B cell (primary cell): ENCODE measurements around the gene IL17B. TPM values are rescaled to one million over a fixed set of nuclear protein-coding genes. Genes with fewer than 3 reads are reported as not detected.
"Not testable (repeated sequence)": the region's sequence is repeated elsewhere in the genome, so short reads cannot be mapped to it uniquely, and the experiment has no call there.

Experiments used
- ATAC-seq: fragments of 200-7000 bp; cut with Tn5 transposase; one replicate; pipeline ENCODE4 v1.10.0; 2021; ENCODE audit warnings: low read depth, mild to moderate bottlenecking, moderate number of reproducible peaks, moderate library complexity
- CTCF ChIA-PET: fragments of 350-600 bp; sonication (Branson Sonifier 250); formaldehyde crosslinking; loops from one replicate; lab custom pipeline; 2021; ENCODE audit warnings: antibody characterized with exemption, inconsistent platforms; lab: Charles Lee
- POLR2A ChIA-PET: fragments of 350-600 bp; sonication (Branson Sonifier 250); formaldehyde crosslinking; loops from one replicate; lab custom pipeline; 2021; ENCODE audit warnings: antibody characterized with exemption; lab: Charles Lee
- DNase-seq: peaks from one replicate; pipeline ENCODE4 v3.0.0; 2013
- H2AFZ ChIP-seq: 2 replicates; pipeline ENCODE4 v1.6.1; 2012; ENCODE audit warnings: mild to moderate bottlenecking, low read depth, low read length; ENCODE audit not compliant: insufficient read depth, poor library complexity, severe bottlenecking
- H3K27ac ChIP-seq, 2 donors: 1 replicate in 1 of 2; 2 replicates in 1 of 2; pipeline ENCODE4 v1.5.1; 2012 to 2013; ENCODE audit warnings: low read length in 2 of 2, mild to moderate bottlenecking in 2 of 2, moderate library complexity in 1 of 2
- H3K27me3 ChIP-seq, 4 experiments: fragments of 200-600 bp in 1 of 4; sonication (generic) in 1 of 4; replicated peaks in 1 of 4; 1 replicate in 2 of 4; 2 replicates in 2 of 4; pipeline versions ENCODE4 v1.6.1 to v1.7.0; 2013 to 2016; ENCODE audit warnings: low read length in 3 of 4, mild to moderate bottlenecking in 2 of 4, mixed read lengths in 1 of 4, moderate library complexity in 1 of 4; ENCODE audit not compliant: insufficient read depth in 4 of 4, control insufficient read depth in 3 of 4; ENCODE audit errors: control extremely low read depth in 1 of 4
- H3K36me3 ChIP-seq, 2 experiments: replicated peaks in 1 of 2; 1 replicate in 1 of 2; 2 replicates in 1 of 2; pipeline versions ENCODE4 v1.6.1 to v1.7.1; 2013; ENCODE audit warnings: low read length in 1 of 2; ENCODE audit not compliant: insufficient read depth in 2 of 2, control insufficient read depth in 1 of 2; ENCODE audit errors: control extremely low read depth in 1 of 2, extremely low read depth in 1 of 2
- H3K4me1 ChIP-seq, 2 donors: fragments of 200-600 bp in 1 of 2; sonication (generic) in 1 of 2; 1 replicate in 1 of 2; 2 replicates in 1 of 2; pipeline versions ENCODE4 v1.5.1 to v1.6.1; 2013 to 2017; ENCODE audit warnings: low read length in 2 of 2; ENCODE audit not compliant: control insufficient read depth in 2 of 2, insufficient read depth in 2 of 2
- H3K4me2 ChIP-seq: replicated peaks from 2 replicates; pipeline ENCODE3; 2012; ENCODE audit warnings: mild to moderate bottlenecking, low read depth, low read length; ENCODE audit not compliant: poor library complexity, severe bottlenecking
- H3K4me3 ChIP-seq, 5 experiments: fragments of 200-600 bp in 1 of 5; sonication (generic) in 1 of 5; 1 replicate in 3 of 5; 2 replicates in 2 of 5; pipeline versions ENCODE4 v1.5.1 to v1.7.0; 2011 to 2016; ENCODE audit warnings: low read length in 4 of 5, mild to moderate bottlenecking in 4 of 5, low read depth in 2 of 5, control low read depth in 1 of 5, moderate library complexity in 1 of 5; ENCODE audit not compliant: insufficient read depth in 1 of 5; ENCODE audit errors: control extremely low read depth in 1 of 5, extremely low read depth in 1 of 5
- H3K79me2 ChIP-seq: fragments of 200-600 bp; sonication (generic); one replicate; pipeline ENCODE4 v1.6.0; 2016; ENCODE audit warnings: low read length; ENCODE audit not compliant: control insufficient read depth, insufficient read depth
- H3K9ac ChIP-seq: fragments of 200-600 bp; sonication (generic); 2 replicates; pipeline ENCODE4 v1.6.1; 2017; ENCODE audit warnings: mild to moderate bottlenecking, low read length, moderate library complexity
- H3K9me3 ChIP-seq, 3 donors: one replicate each; pipeline versions ENCODE4 v1.6.1 to v1.7.1; 2013; ENCODE audit warnings: low read length in 2 of 3; ENCODE audit not compliant: control insufficient read depth in 2 of 3, insufficient read depth in 1 of 3; ENCODE audit errors: control extremely low read depth in 1 of 3
- H4K20me1 ChIP-seq: 2 replicates; pipeline ENCODE4 v1.6.0; 2012; ENCODE audit warnings: mild to moderate bottlenecking, low read length; ENCODE audit not compliant: insufficient read depth, control insufficient read depth, poor library complexity, severe bottlenecking
- H3K27ac Mint-ChIP-seq: one replicate; pipeline ENCODE4 v1.8.0; 2021; ENCODE audit warnings: mixed read lengths
- H3K27me3 Mint-ChIP-seq: one replicate; pipeline ENCODE4 v1.8.0; 2021; ENCODE audit warnings: mixed read lengths
- H3K4me1 Mint-ChIP-seq: one replicate; pipeline ENCODE4 v1.8.0; 2021; ENCODE audit warnings: mixed read lengths
- H3K4me3 Mint-ChIP-seq: one replicate; pipeline ENCODE4 v1.8.0; 2021; ENCODE audit warnings: mixed read lengths
- H3K9me3 Mint-ChIP-seq: one replicate; pipeline ENCODE4 v1.8.0; 2022; ENCODE audit warnings: mixed read lengths; ENCODE audit not compliant: insufficient read depth
- EZH2 ChIP-seq: IDR thresholded peaks from 2 replicates; pipeline ENCODE4 v1.6.1; 2012; ENCODE audit warnings: borderline replicate concordance, low read depth, mild to moderate bottlenecking, moderate library complexity, low read length; ENCODE audit not compliant: insufficient read depth, poor library complexity, severe bottlenecking
- WGBS: methylation state at CpG from one replicate; pipeline ENCODE4 v1.1.5; 2013; ENCODE audit warnings: missing lambda C conversion rate; ENCODE audit not compliant: insufficient coverage; 5-methylcytosine and 5-hydroxymethylcytosine counted together
- intact Hi-C: fragments of 100-400 bp; cut with micrococcal nuclease; formaldehyde crosslinking; loops from one replicate; pipeline ENCODE4 v1.10.0; 2022
- polyA plus RNA-seq: library from polyadenylated mRNA; depleted of rRNA; stranded (reverse); fragments of >200 nt; gene quantifications from 2 replicates; pipeline ENCODE4 v1.2.3, GENCODE V29; 2012
- total RNA-seq, 2 donors: library from RNA; stranded (reverse); fragments of 120-200 nt in 1 of 2; gene quantifications; 1 replicate in 1 of 2; 2 replicates in 1 of 2; pipeline versions ENCODE4 v1.2.3 to v1.2.4, GENCODE V29; 2013 to 2022
- TF ChIP-seq, protein P1 (sequence below): fragments of 200-600 bp; IDR thresholded peaks from one replicate; pipeline ENCODE4 v1.8.0; 2022; ENCODE audit warnings: antibody characterized with exemption, mild to moderate bottlenecking

Gene IL17B
- total and polyA plus RNA-seq, 2 donors (not counting 1 experiment from before 2014, with no cell fraction given) = not detected

GRCh38 chr5:149392718-149393117 is 13.6 kb upstream of the IL17B start:
- H3K9me3 ChIP-seq = no peaks in the 10 kb centered on the region
- no peak overlapping the region for H3K4me3 ChIP-seq
- H2AFZ ChIP-seq = no peak overlapping the region
- no peaks in the 10 kb centered on the region for H3K79me2 ChIP-seq
- Mint-ChIP-seq H3K27me3 (peaks cover 11% of the 10 kb centered on the region), H3K4me1 (no peaks in the 10 kb centered on the region), H3K4me3 (no peak overlapping the region), H3K9me3 (no peaks in the 10 kb centered on the region), H3K27ac (no peak overlapping the region)
- H4K20me1 ChIP-seq = no peaks in the 10 kb centered on the region
- 90% methylated on average over 5 of the region's 19 CpGs for WGBS
- intact Hi-C loops = no loop called here
- no peak overlapping the region for H3K9ac ChIP-seq
- no peaks in the 10 kb centered on the region for H3K36me3 ChIP-seq
- no peaks in the 10 kb centered on the region for H3K27me3 ChIP-seq
- H3K4me1 ChIP-seq = no peaks in the 10 kb centered on the region
- DNase-seq = no peak
- no peak overlapping the region for H3K27ac ChIP-seq
- POLR2A ChIA-PET = no interaction called here
- H3K4me2 ChIP-seq = no peak overlapping the region
- CTCF ChIA-PET = no interaction called here
- ATAC-seq = no peak
- TF ChIP-seq, protein P1, sequence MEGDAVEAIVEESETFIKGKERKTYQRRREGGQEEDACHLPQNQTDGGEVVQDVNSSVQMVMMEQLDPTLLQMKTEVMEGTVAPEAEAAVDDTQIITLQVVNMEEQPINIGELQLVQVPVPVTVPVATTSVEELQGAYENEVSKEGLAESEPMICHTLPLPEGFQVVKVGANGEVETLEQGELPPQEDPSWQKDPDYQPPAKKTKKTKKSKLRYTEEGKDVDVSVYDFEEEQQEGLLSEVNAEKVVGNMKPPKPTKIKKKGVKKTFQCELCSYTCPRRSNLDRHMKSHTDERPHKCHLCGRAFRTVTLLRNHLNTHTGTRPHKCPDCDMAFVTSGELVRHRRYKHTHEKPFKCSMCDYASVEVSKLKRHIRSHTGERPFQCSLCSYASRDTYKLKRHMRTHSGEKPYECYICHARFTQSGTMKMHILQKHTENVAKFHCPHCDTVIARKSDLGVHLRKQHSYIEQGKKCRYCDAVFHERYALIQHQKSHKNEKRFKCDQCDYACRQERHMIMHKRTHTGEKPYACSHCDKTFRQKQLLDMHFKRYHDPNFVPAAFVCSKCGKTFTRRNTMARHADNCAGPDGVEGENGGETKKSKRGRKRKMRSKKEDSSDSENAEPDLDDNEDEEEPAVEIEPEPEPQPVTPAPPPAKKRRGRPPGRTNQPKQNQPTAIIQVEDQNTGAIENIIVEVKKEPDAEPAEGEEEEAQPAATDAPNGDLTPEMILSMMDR = no peak
- no peak for TF ChIP-seq EZH2

DNA sequence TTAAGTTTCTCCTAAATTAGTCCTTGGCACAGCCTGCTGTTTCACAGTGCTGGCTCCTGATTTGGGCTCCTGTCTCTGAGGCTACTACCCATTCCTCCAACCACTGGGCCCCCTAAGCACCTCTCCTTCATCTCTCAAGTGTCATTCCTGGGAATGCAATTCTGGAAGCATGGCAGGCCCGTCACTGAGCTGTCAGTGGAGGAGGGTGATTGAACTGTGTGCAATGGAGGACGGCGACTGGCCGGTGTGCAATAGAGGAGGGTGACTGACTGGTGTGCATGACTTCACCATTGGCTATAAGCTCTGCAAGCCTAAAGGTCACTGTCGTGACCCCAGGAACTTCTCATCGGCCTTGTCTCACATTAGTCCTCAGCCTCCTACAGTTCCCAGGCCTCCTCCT is 12.4 kb upstream of the IL17B start:
- Histone ChIP-seq H3K27me3 (no peaks in the 10 kb centered on the region), H3K79me2 (no peaks in the 10 kb centered on the region), H3K4me1 (no peaks in the 10 kb centered on the region), H3K9ac (no peak overlapping the region), H3K36me3 (no peaks in the 10 kb centered on the region), H3K4me2 (no peak overlapping the region), H3K9me3 (no peaks in the 10 kb centered on the region), H3K4me3 (no peak overlapping the region), H3K27ac (no peak overlapping the region), H4K20me1 (no peaks in the 10 kb centered on the region), H2AFZ (no peak overlapping the region)
- 95% methylated on average over 6 of the region's 6 CpGs for WGBS
- H3K9me3 Mint-ChIP-seq = no peaks in the 10 kb centered on the region
- no peak overlapping the region for H3K27ac Mint-ChIP-seq
- ChIA-PET CTCF (interaction anchor here (2.3 kb wide), 1 partner anchor 10 kb away, joined by 6 read pairs; no protein-coding TSS in a partner anchor), POLR2A (no interaction called here)
- intact Hi-C loops = no loop called here
- DNase-seq (no peak), ATAC-seq (no peak)
- no peak overlapping the region for H3K4me3 Mint-ChIP-seq
- TF ChIP-seq EZH2 = no peak
- TF ChIP-seq, protein P1 = no peak
- no peaks in the 10 kb centered on the region for H3K4me1 Mint-ChIP-seq
- H3K27me3 Mint-ChIP-seq = peaks cover 8% of the 10 kb centered on the region

DNA sequence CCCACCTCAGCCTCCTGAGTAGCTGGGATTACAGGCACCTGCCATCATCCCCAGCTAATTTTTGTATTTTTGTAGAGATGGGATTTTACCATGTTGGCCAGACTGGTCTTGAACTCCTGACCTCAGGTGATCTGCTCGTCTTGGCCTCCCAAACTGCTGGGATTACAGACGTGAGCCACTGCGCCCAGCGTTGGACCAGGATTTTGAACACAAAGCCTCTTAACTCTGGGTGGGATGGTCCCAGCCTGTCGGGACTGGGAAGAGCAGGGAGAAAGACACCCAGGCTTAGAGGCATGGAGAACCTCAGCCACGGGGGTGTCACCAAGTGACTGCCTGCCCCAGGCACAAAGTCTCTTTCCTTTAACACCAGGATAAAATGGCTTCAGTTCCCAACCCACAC is 12.0 kb upstream of the IL17B start:
- H3K9ac ChIP-seq, H3K4me3 Mint-ChIP-seq, intact Hi-C loops, H3K36me3 ChIP-seq, H3K27ac Mint-ChIP-seq, DNase-seq, H3K4me2 ChIP-seq, H3K27ac ChIP-seq, H3K9me3 ChIP-seq, POLR2A ChIA-PET, H3K9me3 Mint-ChIP-seq, H3K79me2 ChIP-seq, H3K27me3 Mint-ChIP-seq, ATAC-seq, H2AFZ ChIP-seq, H3K4me3 ChIP-seq, H4K20me1 ChIP-seq, H3K4me1 ChIP-seq, H3K4me1 Mint-ChIP-seq, H3K27me3 ChIP-seq: not testable (repeated sequence)
- CTCF ChIA-PET = interaction anchor here (0.7 to 2.3 kb wide), 2 partner anchors 9 to 1462 kb away, joined by 4 to 6 read pairs; no protein-coding TSS in a partner anchor
- 92% methylated on average over 5 of the region's 6 CpGs for WGBS
